HG02981 (cell line): ENCODE results near the gene HERC6.
"Not testable (repeated sequence)": the region's sequence is repeated elsewhere in the genome, so short reads cannot be mapped to it uniquely, and the experiment has no call there.

Experiments used
- ATAC-seq: cut with Tn5 transposase; IDR thresholded peaks from one replicate; pipeline ENCODE4 v1.9.1; 2021; ENCODE audit warnings: mild to moderate bottlenecking, moderate library complexity; ENCODE audit not compliant: unreplicated experiment

Gene HERC6

DNA sequence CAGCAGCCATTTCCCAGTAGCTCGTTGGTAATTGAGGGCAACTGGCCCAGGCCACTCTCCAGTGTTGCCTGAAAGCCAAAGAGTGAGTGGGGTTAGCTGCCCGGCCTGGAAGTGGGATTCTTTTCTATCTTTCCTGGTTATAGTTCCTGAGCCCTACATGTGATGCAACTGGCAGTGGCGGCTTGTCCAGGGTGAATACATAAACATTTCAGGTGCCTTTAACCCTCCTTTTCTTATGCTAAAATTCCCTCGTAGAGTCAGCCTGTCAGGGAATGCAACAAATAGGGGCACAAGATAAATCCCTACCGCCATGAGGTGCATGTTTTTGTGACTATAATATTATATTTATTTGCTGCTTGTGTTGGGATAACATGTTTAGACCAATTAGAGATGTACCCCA is 64.8 kb downstream of the HERC6 start:
- ATAC-seq = no peak

DNA sequence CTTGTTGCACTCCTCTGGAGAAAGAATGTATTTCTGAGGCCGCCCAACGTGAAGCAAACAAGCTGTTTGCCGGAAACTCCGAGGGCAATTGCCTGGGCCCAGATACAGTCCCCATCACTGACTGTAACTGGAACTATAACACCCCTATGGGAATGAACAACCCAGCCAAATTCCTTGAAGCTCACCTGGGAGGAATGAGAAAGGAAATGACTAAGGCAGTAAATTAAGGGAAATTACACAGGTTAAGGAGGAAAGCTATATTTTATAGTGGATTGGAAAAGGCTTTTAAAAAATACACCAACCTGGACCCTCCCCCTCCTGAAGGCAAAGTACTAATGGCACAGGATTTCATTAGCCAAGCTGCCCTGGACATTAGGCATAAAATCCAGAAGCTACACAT is 66.6 kb downstream of the HERC6 start:
- ATAC-seq = no peak

- no peak for ATAC-seq
These were observed 67.5 kb downstream of the HERC6 start for GRCh38 chr4:88446124-88446523.

GRCh38 chr4:88447371-88448095 is 68.9 kb downstream of the HERC6 start:
- no peak for ATAC-seq

GRCh38 chr4:88448211-88448765 is 69.6 kb downstream of the HERC6 start:
- ATAC-seq = not testable (repeated sequence)

- no peak for ATAC-seq
These were observed 70.2 kb downstream of the HERC6 start for GRCh38 chr4:88448889-88449288.

- ATAC-seq = no peak
These were observed 70.6 kb downstream of the HERC6 start for GRCh38 chr4:88449290-88449689.

DNA sequence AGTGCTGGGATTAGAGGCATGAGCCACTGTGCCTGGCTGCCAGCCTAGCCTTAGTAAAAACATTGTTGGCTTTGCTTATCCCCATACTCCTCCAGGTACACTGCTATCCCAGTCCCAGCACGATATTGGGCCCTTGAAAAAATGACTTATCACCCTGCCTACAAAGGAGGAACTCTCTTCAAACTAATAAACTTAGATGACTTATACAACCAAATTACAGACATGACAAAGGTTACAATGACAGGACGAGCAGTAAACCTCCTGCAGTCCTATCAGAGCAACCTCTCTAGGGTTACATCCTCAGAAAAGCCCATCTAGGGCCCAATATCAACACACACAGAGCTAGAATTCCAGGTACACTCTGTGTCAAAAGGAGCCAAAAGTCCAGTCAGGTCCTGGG is 72.6 kb downstream of the HERC6 start:
- ATAC-seq = no peak

DNA sequence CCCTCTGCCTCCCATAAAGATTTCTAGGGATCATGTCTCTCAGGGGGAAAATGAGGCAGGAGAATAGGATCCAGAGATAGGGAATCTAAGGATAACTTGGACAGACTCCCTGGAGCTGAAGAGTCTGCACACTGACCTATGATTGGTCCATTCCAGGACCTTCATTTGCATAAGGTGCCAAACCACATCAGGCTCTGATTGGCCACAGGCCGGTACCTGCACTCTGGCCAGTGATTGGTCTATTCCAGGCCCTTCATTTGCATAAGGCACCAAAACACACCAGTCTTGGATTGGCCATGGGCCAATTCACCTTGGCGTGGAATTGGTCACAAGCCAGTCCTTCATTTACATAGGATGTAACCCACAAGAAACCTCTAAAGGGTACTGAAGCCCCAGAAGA is 74.3 kb downstream of the HERC6 start:
- ATAC-seq = no peak

DNA sequence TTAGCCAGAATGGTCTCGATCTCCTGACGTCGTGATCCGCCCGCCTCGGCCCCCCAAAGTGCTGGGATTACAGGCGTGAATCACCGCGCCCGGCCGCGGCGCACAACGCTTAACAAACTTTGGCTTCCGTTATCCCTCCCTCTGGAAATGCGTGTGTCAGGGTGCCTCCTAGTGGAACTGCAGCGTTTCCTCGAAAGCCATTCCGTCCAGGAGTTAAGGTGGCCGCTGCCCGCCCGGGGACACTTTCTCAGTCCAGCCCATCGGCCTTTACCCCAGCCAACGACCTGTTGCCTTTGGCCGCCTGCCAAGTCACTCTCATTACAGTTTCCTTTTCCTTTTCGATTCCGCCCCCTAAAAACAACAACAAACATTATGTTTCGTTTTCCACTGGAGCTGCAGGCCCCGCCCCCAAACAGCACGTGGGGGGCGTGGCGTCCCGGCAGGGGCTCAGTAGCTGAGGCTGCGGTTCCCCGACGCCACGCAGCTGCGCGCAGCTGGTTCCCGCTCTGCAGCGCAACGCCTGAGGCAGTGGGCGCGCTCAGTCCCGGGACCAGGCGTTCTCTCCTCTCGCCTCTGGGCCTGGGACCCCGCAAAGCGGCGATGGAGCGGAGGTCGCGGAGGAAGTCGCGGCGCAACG is 78.1 kb downstream of the HERC6 start, which contains the start of gene HERC5:
Gene HERC5 (plus strand): TSS at position 450 of the 637 bp plus-strand sequence. CDS start 151 bp downstream, at position 601.
- ATAC-seq = peak; percentile 90

- ATAC-seq = peak; percentile 35
These were observed 78.9 kb downstream of the HERC6 start for GRCh38 chr4:88457307-88458103.

GRCh38 chr4:88458104-88458740 is 79.6 kb downstream of the HERC6 start:
- ATAC-seq = no peak

GRCh38 chr4:88465653-88466192 is 87.1 kb downstream of the HERC6 start:
- no peak for ATAC-seq

- ATAC-seq = no peak
These were observed 88.7 kb downstream of the HERC6 start for GRCh38 chr4:88467392-88467791.

- ATAC-seq = no peak
These were observed 98.7 kb downstream of the HERC6 start for GRCh38 chr4:88477229-88477860.

- no peak for ATAC-seq
These were observed 99.6 kb downstream of the HERC6 start for GRCh38 chr4:88478247-88478646.

DNA sequence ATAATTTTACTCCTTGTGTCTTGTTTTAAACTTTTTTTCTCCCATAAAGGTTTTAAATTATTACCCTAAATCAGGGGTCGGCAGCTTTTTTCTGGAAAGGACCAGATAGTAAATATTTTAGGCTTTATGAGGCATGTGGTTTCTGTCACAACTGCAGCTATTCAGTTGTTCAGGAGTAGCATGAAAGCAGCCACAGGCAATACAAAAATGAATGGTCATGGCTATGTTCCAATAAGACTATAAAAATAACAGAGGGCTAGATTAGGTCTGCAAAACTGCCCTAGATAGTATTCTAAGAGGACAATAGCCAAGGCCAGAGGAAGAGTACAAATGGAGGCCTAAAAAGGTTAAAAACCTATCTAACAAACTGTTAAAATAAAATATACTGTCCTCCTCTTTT is 102.9 kb downstream of the HERC6 start:
- no peak for ATAC-seq

- no peak for ATAC-seq
These were observed 110.6 kb downstream of the HERC6 start for GRCh38 chr4:88489100-88489761.
